ENCODE data around the gene PGD.
A peak's percentile ranks its signal among the peaks of the same experiment; 100 is the strongest.

The PGD gene

DNA sequence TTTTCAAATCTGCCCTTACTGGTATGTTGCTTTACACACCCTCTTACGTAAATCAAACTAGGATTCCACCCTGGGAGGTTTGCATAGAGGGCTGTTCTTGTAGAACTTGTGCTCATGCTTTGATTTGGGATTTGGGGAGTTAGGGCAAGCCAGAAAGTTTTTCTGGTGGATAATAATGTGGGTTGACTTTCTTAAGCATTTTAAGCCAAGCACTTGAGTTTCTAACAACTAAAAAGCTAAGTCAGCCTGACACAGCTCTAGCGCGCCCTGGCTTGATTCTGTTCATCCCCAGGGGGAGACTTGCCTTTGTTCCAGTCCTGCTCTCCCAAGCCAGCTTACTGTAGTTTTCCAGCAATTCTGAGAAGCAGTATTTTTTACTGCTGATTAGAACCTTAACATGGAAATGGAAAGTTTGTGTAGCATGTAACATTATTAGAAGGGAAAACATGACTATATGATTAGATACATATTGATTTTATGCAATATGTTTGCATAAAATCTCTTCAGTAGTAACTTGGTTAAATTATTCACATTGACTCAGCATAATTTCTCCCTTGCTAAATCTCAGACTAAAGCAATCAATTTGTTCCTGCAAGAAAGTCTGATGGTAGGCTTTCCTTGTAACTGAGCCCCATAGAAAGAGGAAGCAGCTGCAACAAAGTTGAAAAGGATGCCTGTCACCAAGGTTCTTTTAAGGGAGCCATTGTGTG lies 11.0 kb upstream of the PGD start:
- Histone ChIP-seq H3K4me2 (peak overlapping the region; percentile 44 to 89 (median 68)), H3K36me3 (0 out of 22 replicates have a peak, but pooled peaks cover 0 to 1% (median 0%) of the 10 kb centered on the region in 11 experiments), H3K4me1 (peaks cover 29 to 47% (median 39%) of the 10 kb centered on the region in 10 experiments), H3K4me3 (peak overlapping the region in 7 of 10 experiments; percentile 13 to 46 (median 27); a peak in 7 of 20 replicates), H4K20me1 (no peaks in the 10 kb centered on the region), H3K27me3 (no peaks in the 10 kb centered on the region), H3K9me3 (replicated peaks in 1 of 11) (peaks cover 0 to under 1% (median 0%) of the 10 kb centered on the region in 11 experiments; a peak in 1 of 22 replicates), H3K9ac (peak overlapping the region; percentile 50 to 79 (median 68); a peak in 21 of 22 replicates), H3K27ac (peak overlapping the region; percentile 11 to 89 (median 82); a peak in 21 of 22 replicates)
- TF ChIP-seq Cebpa-rat (IDR thresholded peaks at IDR 0.05): peak in 3 of 11 experiments; percentile 16 to 68 (median 51); a peak in 5 of 22 replicates

DNA sequence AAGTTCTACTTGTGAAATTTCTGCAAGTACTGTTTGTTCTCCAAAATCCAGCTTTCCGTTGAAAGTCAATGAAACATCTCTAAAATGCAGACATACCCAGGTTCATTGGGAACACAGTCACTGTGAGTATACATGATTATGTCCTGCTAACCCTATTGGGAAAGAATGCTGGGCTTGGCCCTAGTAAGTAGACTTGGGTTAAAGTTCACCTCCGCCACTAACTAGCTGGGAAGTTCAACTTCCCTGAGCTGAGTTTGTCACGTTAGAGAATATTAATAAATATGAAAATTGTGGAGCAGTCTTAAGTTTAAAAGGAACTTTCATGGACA lies 10.5 kb upstream of the PGD start:
- peak overlapping the region in 9 of 11 experiments; percentile 72 to 89 (median 84); a peak in 18 of 22 replicates for H3K27ac ChIP-seq

DNA sequence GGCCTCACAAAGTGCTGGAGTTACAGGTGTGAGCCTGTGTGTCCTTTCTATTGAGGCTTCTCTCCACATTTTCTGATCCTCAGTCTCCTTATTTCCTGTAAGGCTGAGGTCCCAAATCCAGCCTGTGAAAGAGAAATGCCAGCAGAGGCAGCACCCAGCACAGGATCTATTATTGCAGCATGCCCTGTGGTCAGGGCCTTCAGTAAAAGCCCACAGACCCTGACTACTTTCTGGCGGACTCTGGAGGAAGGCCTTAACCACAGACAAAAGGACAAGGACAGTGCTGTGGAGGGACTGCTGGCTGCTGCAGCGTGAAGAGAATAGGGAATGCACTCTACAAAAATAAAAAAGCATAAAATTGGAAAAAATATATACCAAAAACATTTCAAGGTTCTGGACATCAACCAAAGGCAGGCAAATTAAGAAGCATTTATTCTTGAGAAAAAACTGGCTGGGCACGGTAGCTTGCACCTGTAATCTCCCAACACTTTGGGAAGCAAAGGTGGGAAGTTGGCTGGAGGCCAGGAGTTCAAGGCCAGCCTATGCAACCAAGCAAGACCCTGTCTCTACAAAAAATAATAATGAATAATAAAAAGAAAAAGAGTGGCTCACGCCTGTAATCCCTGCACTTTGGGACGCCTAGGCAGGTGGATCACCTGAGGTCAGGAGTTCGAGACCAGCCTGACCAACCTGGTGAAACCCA lies 9.4 kb upstream of the PGD start:
- Histone ChIP-seq H3K27me3 (no peaks in the 10 kb centered on the region), H3K4me2 (peak overlapping the region in 7 of 11 experiments; percentile 61 to 89 (median 77); a peak in 12 of 22 replicates), H4K20me1 (no peaks in the 10 kb centered on the region), H3K4me1 (peaks cover 29 to 47% (median 39%) of the 10 kb centered on the region in 10 experiments), H3K9me3 (replicated peaks in 1 of 11) (peaks cover 8 to 16% (median 10%) of the 10 kb centered on the region in 11 experiments), H3K27ac (peak overlapping the region in 10 of 11 experiments; percentile 9 to 89 (median 83); a peak in 15 of 22 replicates), H3K4me3 (no peak overlapping the region), H3K9ac (peak overlapping the region in 1 of 11 experiments; percentile 44; a peak in 1 of 22 replicates), H3K36me3 (peaks cover 0 to 7% (median 0%) of the 10 kb centered on the region in 11 experiments; a peak in 2 of 22 replicates)
- no peak for TF ChIP-seq Cebpa-rat (IDR thresholded peaks at IDR 0.05)

More for the DNA sequence above, 10.5 kb upstream of the PGD start:
- H3K36me3 ChIP-seq: no peaks in the 10 kb centered on the region
- H3K27me3 ChIP-seq: no peaks in the 10 kb centered on the region
- H3K9me3 ChIP-seq (replicated peaks in 1 of 11): peaks cover 0 to 6% (median 0%) of the 10 kb centered on the region in 11 experiments; a peak in 7 of 22 replicates
- H3K4me3 ChIP-seq: peak overlapping the region in 5 of 10 experiments; percentile 13 to 36 (median 27); a peak in 5 of 20 replicates
- peak overlapping the region in 9 of 11 experiments; percentile 45 to 79 (median 68); a peak in 17 of 22 replicates for H3K9ac ChIP-seq
- peak overlapping the region; percentile 44 to 89 (median 68) for H3K4me2 ChIP-seq
- peak in 2 of 11 experiments; percentile 8 to 30; a peak in 1 of 22 replicates for TF ChIP-seq Cebpa-rat (IDR thresholded peaks at IDR 0.05)
- H3K4me1 ChIP-seq: peaks cover 29 to 47% (median 39%) of the 10 kb centered on the region in 10 experiments
- no peaks in the 10 kb centered on the region for H4K20me1 ChIP-seq

DNA sequence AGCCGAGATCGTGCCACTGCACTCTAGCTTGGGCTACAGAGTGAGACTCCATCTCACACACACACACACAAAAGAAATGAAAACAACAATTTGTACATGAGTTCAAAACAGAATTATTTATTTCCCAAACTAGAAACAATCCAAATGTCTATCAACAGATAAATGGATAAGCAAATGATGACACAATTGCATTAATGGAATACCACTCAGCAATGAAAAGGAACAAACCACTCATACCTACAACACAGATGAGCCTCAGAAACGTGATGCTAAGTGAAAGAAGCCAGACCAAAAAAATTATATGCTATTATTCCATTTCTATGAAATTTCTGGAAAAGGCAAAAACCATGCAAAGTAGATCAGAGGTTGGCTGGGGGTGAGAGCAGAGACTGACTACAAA lies 2.0 kb upstream of the PGD start:
- no peaks in the 10 kb centered on the region for H3K27me3 ChIP-seq
- H3K4me1 ChIP-seq: peaks cover 23 to 31% (median 29%) of the 10 kb centered on the region in 10 experiments
- H3K4me2 ChIP-seq: no peak overlapping the region; a peak in 1 of 22 replicates
- H4K20me1 ChIP-seq: peaks cover 0 to 30% (median 23%) of the 10 kb centered on the region in 11 experiments; a peak in 13 of 22 replicates
- H3K36me3 ChIP-seq: peaks cover 8 to 27% (median 18%) of the 10 kb centered on the region in 11 experiments; a peak in 21 of 22 replicates
- no peak overlapping the region for H3K27ac ChIP-seq
- H3K4me3 ChIP-seq: no peak overlapping the region
- H3K9me3 ChIP-seq (replicated peaks in 1 of 11): peaks cover 12 to 29% (median 21%) of the 10 kb centered on the region in 11 experiments
- no peak overlapping the region for H3K9ac ChIP-seq
- TF ChIP-seq Cebpa-rat (IDR thresholded peaks at IDR 0.05): no peak

DNA sequence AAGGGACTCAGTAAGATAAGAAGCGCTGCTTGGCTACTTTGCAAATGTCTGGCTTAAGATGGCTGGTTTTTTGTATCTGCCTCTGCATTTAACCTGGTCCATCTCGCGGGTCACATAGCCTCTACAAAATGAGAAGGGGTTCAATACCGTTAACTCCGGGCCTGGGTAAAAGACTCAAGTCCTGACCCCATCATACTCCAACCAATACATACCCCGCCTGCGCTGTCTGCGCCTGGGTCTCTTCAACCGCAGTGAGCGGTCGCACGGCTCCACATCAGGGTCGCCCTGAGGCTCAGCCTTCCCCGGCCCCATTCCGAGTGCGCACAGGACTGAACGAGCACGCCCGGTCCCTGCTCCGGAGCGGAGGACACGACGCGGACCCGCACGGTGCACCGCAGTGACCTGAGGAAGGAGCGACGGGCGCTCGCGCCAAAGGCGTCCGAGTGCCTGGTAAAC lies 558 bp upstream of the PGD start:
- no peak for TF ChIP-seq Cebpa-rat (IDR thresholded peaks at IDR 0.05)
- peaks cover 23 to 45% (median 34%) of the 10 kb centered on the region in 10 experiments for H3K4me1 ChIP-seq

DNA sequence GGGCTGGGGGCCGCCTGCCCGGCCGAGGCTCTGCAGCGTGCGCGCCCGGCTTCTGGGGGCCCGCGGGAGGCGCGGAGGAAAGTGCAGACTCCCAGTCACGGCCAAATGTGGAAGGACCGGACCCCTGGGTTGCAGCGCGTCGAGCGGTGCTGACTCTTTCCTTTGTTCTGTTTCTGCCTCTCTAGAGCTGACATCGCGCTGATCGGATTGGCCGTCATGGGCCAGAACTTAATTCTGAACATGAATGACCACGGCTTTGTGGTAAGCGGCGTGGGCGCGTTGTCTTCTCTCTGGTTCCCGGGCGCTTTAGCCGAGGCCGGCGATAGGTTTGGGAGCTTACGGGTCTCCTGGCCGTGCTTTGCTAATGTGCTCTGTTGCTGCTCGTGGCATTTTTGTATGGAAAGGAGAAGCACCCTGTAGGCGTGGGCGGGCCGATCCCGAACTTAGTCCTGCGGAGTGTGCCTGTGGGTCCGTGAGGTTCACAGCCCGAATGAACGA lies 629 bp downstream of the PGD start:
- Histone ChIP-seq H3K9me3 (replicated peaks in 1 of 11) (peaks cover 3 to 12% (median 8%) of the 10 kb centered on the region in 11 experiments; a peak in 20 of 22 replicates), H4K20me1 (peaks cover 0 to 56% (median 41%) of the 10 kb centered on the region in 11 experiments; a peak in 16 of 22 replicates), H3K27me3 (no peaks in the 10 kb centered on the region), H3K9ac (peak overlapping the region; percentile 91 to 100 (median 94)), H3K36me3 (peaks cover 35 to 48% (median 45%) of the 10 kb centered on the region in 11 experiments), H3K27ac (peak overlapping the region; percentile 79 to 99 (median 93)), H3K4me3 (peak overlapping the region; percentile 80 to 95 (median 88)), H3K4me2 (peak overlapping the region; percentile 83 to 98 (median 90)), H3K4me1 (peaks cover 23 to 56% (median 35%) of the 10 kb centered on the region in 10 experiments)
- no peak for TF ChIP-seq Cebpa-rat (IDR thresholded peaks at IDR 0.05)

More for the DNA sequence above, 558 bp upstream of the PGD start:
- Histone ChIP-seq H3K27ac (peak overlapping the region in 9 of 11 experiments; percentile 74 to 99 (median 93); a peak in 18 of 22 replicates), H3K9ac (peak overlapping the region; percentile 91 to 100 (median 94); a peak in 21 of 22 replicates), H3K27me3 (no peaks in the 10 kb centered on the region), H3K36me3 (peaks cover 23 to 42% (median 33%) of the 10 kb centered on the region in 11 experiments), H4K20me1 (peaks cover 0 to 44% (median 34%) of the 10 kb centered on the region in 11 experiments; a peak in 15 of 22 replicates), H3K4me3 (peak overlapping the region; percentile 80 to 95 (median 88)), H3K9me3 (replicated peaks in 1 of 11) (peaks cover 12 to 24% (median 20%) of the 10 kb centered on the region in 11 experiments), H3K4me2 (peak overlapping the region; percentile 53 to 91 (median 87))

DNA sequence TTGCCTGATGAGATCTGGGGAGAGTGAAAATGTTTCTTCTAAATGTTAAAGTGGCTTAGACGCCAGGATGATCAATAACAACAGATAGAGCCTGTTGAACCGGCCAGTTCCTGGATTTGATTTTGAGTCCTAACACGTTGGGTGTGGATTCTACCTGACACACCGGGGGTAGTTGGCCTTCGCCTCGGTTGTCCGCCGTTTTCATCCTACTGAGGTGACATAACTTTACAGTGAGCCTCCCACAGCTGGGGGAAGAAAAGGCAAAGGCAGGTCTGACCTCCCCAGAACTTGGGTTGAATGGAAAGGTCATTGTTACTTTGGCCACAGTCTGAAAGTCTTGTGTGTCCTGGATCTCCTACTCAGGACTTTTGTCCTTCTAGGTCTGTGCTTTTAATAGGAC lies 1.1 kb downstream of the PGD start:
- Histone ChIP-seq H3K27me3 (no peaks in the 10 kb centered on the region), H4K20me1 (peaks cover 0 to 61% (median 45%) of the 10 kb centered on the region in 11 experiments; a peak in 16 of 22 replicates), H3K4me2 (peak overlapping the region; percentile 83 to 98 (median 90)), H3K27ac (peak overlapping the region; percentile 79 to 99 (median 93)), H3K4me3 (peak overlapping the region; percentile 80 to 95 (median 88)), H3K9ac (peak overlapping the region; percentile 91 to 100 (median 94)), H3K36me3 (peaks cover 40 to 54% (median 50%) of the 10 kb centered on the region in 11 experiments), H3K9me3 (replicated peaks in 1 of 11) (peaks cover 0 to 7% (median 4%) of the 10 kb centered on the region in 11 experiments; a peak in 10 of 22 replicates), H3K4me1 (peaks cover 23 to 57% (median 35%) of the 10 kb centered on the region in 10 experiments)
- no peak for TF ChIP-seq Cebpa-rat (IDR thresholded peaks at IDR 0.05)

DNA sequence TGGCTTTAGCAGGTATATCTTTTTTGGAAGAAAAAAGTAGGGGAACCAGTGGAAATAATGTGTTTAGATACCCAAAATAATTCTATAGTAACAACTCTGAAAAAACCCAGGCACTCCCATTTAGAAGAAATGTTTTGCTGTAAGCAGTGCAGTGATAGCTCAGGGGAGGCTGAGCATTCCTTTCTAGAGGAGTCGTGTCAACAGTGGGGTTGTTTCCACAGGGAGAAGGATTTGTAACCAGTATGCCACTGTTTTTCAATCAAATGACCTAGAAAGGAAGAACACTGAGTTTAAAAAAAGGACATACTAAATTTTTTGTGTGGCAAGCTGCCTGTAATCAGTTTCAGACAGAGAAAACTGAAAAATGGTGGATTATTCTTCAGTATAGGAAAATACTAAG lies 2.4 kb downstream of the PGD start:
- H3K4me2 ChIP-seq: peak overlapping the region; percentile 83 to 98 (median 90); a peak in 21 of 22 replicates

More for the DNA sequence above, 2.4 kb downstream of the PGD start:
- peaks cover 0 to 73% (median 53%) of the 10 kb centered on the region in 11 experiments; a peak in 16 of 22 replicates for H4K20me1 ChIP-seq
- TF ChIP-seq Cebpa-rat (IDR thresholded peaks at IDR 0.05): no peak
- H3K27ac ChIP-seq: peak overlapping the region; percentile 79 to 99 (median 93)
- H3K36me3 ChIP-seq: peaks cover 52 to 66% (median 62%) of the 10 kb centered on the region in 11 experiments
- peak overlapping the region; percentile 91 to 100 (median 94); a peak in 21 of 22 replicates for H3K9ac ChIP-seq
- H3K4me1 ChIP-seq: peaks cover 23 to 57% (median 35%) of the 10 kb centered on the region in 10 experiments
- H3K9me3 ChIP-seq (replicated peaks in 1 of 11): no peaks in the 10 kb centered on the region
- no peaks in the 10 kb centered on the region for H3K27me3 ChIP-seq
- H3K4me3 ChIP-seq: peak overlapping the region in 8 of 10 experiments; percentile 80 to 95 (median 92); a peak in 13 of 20 replicates

All from BLaER1 treated with 17β-estradiol and CSF1 and Interleukin-3, amounts not matched to agents 10 nM and 100 nM (cell line).